OCI-LY1 (cell line): ENCODE results near the gene MRPS31.

Source experiments
- CTCF ChIP-seq: fragments of 200-600 bp; sonication (generic), shearing (Covaris generic); IDR thresholded peaks from 2 replicates; pipeline ENCODE4 v1.5.1; 2017; ENCODE audit warnings: mild to moderate bottlenecking, antibody characterized with exemption, low read length, moderate library complexity, mixed read lengths
- EZH2 ChIP-seq: fragments of 200-600 bp; sonication (generic), shearing (Covaris generic); IDR thresholded peaks from 2 replicates; pipeline ENCODE4 v1.8.0; 2017; ENCODE audit warnings: borderline replicate concordance, mixed run types, mild to moderate bottlenecking, antibody characterized with exemption, low read length, moderate library complexity, mixed read lengths

DNA sequence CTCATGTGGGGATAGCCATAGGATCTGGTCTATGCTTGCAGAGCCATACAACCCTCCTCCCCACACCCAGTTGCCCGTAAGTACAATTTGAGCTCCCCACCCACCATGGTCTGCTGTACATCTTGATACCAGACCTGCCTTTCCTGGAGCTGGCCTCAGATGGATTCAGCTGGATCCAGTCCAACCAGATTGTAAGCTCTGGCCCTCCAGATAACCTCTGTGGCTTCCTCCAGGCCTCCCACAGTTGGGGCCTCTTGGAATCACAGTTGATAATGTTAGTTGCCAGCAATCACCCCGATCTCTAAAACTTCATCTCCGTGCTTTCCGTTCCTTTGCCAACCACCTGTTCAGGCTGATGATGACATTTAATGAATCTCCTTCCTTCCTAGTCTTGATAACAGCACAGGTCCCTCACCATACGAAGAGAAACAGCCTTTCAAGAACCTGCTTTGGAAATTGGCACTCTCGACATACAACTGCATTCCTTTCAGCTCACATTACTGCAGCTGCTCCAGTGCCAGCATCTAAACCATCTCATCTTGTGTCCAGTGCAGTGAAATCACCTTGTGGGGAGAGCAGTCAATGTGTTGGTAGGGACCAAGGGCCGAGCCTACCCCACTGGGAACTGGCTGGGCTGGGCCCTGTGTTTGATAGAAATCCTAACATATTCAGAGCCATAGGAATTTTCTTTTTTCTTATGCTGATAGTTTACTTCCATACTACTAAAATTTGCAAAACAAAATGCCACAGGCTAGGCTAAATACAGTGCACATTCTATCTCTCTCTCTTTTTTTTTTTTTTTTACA, 89.4 kb downstream of the MRPS31 start:
- TF ChIP-seq CTCF (no peak), EZH2 (no peak)
